NCI-H1105 (cell line): ENCODE data around the gene FADS6.

Experiments
- DNase-seq: peaks from one replicate; lab custom pipeline; 2025; lab: John Stamatoyannopoulos, UW

FADS6 gene, protein sequence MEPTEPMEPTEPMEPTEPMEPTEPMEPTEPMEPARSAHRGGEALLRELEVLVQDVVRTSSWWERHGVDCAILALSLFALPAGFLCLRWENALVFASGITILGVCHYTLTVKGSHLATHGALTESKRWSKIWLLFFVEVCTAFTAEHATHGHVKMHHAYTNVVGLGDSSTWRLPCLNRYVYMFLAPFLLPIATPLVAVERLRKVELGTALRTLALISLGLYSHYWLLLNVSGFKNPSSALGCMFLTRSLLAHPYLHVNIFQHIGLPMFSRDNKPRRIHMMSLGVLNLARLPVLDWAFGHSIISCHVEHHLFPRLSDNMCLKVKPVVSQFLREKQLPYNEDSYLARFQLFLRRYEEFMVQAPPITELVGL

DNA sequence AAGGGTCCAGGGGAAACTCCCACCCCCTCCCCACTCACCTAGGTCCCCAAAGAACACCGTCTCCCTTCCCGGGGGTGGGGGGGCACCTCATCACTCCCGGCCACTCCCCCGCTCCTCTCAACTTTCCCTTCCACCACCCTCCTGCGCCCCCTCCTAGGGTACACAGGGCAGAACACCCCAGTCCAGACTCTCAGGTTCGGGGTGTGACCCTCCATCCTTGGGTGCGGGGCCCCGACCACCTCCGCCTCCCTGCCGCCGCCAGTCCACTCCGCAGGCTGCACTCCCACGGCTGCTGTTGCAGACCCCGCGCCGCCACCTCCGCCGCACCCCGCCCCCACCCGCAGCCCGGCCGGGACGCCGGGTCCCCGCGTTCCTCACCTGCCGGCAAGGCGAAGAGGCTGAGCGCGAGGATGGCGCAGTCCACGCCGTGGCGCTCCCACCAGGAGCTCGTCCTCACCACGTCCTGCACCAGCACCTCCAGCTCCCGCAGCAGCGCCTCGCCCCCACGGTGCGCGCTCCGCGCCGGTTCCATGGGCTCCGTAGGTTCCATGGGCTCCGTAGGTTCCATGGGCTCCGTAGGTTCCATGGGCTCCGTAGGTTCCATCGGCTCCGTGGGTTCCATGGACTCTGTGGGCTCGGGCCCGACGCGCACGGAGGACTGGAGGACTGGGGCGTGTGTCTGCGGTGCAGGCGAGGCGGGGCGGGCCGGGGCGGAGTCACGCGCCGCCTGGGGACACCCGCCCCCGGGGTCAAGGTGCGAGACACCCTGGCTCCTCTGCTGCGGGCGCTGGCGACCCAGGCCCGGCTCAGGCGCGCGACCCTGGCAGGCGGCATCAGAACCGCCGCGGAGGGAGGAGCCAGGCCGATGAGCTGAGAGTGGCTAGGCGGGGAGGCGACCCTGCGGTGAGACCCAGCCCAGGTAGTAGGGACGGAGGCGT is at the start of gene FADS6:
FADS6 (minus strand) TSS at position 660 of the 938 bp plus-strand sequence; CDS start at position 622, 38 bp downstream.
- DNase-seq, result no peak

DNA sequence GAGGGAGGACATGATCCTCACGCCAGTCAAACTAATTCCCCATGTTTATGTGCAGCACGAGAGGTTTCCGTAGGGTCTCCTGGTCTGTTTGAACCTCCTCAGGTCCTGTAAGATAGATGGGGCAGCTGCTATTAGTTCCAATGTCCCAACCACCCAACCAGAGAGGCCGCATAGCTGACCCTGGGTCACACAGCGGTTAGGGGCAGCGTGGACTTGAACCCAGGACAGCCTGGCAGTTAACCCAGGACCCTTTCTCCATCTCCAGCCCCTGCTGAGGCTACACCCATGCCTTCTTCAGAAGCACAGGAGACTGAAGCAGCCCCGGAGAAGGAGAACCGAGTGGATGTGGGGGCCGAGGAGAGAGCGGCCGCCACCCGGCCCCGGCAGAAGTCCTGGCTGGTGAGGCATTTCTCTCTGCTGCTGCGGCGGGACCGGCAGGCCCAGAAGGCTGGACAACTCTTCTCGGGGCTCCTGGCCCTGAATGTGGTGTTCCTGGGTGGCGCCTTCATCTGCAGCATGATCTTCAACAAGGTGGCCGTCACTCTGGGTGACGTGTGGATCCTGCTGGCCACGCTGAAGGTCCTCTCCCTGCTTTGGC is 47.8 kb upstream of the FADS6 start:
- no peak for DNase-seq

DNA sequence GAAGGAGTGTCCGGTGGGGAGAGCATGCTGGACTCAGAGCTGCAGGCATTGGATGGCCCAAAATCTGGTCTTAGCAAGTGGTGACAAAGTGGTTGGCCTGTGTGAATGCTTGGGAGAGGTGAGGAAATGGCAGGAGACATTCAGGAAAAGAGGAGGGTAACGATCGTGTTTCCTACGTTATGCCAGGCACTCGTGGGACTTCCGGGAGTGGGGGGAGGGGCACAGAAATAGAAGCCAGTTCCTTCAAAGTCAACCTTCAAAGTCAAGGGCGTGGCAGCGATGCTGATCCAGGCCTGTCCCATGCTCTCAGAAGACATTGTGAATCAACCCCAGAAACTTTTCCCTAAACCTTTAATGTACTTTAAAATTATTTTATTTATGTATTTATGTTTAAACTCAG is 46.1 kb upstream of the FADS6 start:
- DNase-seq, result no peak

DNA sequence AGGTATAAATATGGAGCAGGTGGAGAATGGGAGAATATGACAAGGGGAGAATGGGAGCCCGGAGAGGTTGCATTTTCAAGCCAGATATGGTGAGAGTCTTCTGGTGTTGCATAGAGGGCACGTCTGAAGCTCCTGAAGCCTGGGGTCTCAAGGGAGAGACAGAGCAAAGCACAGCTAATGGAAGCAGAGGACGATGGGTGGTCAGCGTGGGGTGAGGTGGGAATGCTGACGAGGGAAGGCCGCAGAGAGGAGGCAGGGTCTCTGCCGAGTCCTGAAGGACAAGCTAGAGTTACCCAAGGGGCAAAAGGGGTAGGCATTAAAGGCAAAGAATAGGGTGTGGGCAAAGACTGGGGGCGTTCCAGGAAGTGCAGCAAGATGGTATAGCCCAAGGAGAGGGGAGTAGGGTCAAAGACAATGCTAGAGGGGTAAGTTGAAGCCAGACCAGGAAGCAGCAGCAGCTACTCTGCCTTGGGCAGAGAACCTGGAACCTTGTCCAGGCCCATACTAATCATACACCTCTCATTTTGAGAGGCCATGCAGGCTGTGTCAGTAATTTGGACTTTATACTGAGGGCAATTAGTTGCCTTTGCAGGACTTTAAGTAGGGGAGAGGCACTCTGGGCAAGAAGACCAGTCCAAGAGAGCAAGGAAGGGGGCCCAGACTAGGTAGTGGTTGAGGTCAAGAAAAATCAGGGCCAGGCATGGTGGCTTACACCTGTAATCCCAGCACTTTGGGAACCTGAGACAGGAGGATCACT is 44.9 kb upstream of the FADS6 start:
- DNase-seq, result no peak

DNA sequence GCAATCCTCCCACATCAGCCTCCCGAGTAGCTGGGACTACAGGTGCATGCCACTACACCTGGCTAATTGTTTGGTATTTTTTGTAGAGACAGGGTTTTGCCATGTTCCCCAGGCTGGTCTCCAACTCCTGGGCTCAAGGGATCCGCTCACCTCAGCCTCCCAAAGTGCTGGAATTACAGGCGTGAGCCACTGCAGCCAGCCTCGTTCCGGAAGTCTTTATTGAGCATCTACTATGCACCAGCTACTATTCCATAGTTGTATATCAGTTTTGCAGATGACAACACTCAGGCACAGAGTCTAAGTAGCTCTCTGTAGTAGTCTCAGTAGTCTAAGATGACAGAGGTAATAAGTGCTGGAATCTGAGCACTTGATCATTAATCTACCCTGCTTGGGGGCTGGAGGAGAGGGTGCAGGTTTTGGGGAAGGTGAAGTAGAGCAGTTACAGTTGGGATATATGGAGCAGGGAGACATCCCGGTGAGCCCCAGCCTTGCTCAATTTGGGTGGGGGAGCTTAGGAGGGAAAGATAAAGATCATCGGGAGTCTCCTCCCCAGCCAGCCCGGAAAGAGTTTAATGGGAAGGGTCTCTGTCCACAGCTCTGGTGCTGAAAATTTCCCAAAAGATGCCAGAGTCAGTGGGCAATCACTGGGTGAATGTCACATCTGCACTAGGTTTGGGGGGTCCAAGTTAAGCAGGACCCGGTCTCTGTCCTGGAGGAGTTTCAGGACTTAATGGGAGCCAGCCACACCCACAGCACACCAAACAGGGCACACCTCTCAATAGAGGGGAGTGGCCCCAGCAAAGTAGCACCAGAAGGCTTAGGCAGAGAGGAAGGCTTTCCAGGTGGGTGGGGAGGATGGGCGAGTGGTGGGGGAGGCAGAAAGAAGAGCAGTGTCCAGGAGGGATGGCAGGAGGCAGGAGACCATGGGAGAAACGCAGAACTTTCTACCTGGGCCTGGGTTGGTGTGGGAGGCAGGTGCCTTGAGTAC is 43.9 kb upstream of the FADS6 start:
- DNase-seq, result no peak

DNA sequence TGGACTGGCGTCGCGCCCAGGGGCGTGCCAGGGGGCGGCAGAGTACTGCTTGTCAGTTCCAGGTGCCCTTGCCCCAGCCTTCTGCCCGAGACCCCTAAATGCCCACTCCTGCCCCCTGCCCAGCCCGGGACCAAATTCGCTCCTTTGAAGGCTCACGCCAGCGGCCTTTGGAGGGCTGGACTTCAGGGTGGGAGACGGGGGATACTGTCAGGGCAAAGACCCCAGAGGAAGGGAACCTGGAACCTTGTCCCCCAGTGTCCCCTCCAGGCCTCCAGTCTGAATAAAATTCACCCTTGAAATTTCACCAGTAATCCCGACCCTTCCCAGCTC is 43.0 kb upstream of the FADS6 start:
- DNase-seq, result no peak

DNA sequence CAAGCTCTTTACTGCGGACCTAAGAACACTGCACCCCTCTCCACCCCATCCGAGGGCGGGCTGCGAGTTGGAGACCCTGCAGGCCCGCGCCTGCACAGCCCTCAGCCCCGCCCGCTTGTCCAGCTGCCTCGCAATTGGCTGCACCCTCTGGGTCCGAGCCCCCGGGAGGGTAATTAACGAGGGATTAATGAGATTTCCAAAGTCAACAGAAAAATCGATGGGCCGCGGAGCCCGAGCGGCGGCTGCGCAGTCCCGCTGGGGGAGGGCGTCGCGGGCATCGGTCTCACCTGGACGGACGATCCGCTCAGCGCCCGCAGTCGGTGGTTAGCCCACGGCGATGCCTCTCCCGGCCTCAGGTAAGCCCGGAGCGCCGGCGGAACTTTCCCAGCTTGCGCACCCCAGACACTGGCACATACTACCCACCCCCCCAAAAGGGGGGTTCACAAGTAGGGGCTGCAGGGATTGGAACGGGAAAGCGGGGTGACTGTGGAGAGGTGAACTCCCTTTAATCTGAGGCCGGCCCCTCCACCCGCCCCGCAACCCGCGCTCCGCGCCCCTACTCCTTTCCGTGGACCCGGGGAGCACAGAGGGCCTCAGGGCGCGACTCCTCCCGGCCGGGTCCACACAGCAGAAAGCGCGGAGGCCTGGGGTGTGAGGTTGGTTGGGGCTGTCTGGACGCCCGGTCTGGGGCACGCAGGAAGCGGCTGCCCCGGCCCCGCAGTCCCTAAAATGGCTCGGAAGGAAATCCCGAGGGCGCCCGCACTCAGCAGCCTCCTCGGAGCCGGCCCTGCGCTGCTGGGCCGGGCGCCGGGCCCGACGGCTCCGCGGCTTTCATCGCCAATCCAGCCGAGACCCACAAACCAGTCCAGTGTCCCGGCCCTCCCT is 42.4 kb upstream of the FADS6 start, which contains the start of gene OTOP3:
OTOP3 (plus strand) TSS at position 314 of the 885 bp plus-strand sequence; CDS start at position 338, 24 bp downstream.
- peak; percentile 71 for DNase-seq

DNA sequence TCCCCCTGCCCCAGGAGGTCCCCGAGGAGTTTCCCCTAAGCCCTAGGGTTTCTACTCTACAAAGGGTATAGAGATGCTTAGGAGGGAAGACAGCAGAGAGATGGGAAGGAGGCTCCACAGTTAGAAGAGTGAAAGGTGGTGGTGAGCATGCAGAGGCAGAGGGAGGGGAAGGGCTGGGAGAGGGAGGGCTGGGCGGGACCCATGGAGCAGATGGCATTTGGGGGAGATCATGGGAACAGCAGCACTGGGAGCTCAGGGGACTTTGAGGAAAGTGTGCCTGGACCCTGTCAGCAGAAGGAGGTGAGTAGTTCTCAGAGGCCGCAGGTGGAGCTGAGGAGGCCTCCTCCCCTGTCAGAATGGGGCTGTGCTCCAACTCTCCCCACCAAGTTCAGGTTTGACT is 41.6 kb upstream of the FADS6 start:
- DNase-seq, result no peak

DNA sequence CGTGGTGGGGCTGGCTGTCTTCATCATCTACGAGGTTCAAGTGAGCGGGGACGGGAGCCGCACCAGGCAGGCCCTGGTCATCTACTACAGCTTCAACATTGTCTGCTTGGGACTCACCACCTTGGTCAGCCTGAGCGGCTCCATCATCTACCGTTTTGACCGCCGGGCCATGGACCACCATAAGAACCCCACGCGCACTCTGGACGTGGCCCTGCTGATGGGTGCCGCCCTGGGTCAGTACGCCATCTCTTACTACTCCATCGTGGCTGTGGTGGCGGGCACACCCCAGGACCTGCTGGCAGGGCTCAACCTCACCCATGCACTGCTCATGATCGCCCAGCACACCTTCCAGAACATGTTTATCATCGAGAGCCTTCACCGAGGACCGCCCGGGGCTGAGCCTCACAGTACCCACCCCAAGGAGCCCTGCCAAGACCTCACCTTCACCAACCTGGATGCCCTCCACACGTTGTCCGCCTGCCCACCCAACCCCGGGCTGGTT is 37.2 kb upstream of the FADS6 start:
- DNase-seq, result no peak

DNA sequence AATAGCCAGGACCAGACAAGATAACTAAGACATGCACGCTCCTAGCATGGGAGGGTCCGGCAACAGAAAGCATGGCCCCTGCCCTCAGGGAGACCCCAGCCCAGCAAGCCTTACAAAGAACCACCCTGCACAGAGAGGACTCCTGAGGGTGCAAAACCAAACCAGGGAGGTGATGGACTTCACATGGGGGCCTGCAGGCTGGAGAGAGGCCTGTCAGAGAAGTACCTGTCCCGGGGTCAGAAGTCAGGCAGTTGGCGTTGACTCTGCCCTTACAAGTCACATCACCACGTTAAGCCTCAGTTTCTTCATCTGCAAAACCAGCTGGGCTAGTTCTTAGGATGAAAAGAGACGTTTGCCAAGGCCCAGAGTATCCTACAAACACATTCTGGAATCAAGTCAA is 35.4 kb upstream of the FADS6 start:
- DNase-seq, result no peak

DNA sequence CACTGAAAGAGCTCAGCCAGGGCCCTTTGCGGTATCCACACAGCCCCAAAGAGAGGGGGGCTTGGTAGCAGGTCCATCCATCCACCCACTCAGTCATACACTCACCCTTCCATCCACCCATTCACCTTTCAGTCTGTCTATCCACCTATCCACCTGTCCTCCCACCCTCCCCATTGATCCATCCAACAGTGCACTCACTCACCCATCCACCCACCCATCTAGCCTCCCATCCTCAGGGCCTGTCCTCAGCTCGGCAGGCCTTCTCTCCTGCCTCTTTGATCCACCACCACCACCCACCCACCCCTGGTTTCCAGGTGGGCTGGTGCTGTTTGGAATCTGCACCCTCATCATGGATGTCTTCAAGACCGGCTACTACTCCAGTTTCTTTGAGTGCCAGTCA is 31.8 kb upstream of the FADS6 start:
- no peak for DNase-seq

DNA sequence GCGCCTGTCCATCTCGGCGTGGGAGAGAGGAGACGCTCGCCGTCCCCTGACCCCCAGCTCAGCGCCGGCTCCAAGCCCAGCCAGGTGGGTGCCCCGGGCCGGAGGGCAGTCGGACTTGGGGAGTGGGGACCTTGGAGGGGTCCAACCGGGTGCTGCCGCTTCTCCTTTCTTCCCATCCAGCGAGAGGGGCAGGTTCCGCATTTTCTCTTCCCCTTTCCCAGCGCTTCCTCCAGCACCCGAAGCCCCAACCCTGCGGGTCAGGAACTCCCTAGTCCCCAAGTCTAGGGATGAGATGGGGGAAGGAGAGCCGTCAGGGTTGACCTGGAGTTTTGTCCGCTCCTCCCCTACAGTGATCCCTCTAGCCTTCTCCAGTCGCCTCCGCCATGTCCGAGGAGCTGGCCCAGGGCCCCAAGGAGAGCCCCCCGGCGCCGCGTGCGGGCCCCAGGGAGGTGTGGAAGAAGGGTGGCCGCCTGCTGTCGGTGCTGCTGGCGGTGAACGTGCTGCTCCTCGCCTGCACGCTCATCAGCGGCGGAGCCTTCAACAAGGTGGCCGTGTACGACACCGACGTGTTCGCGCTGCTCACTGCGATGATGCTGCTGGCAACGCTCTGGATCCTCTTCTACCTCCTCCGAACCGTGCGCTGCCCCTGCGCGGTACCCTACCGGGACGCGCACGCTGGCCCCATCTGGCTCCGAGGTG is 31.0 kb upstream of the FADS6 start, which contains the start of gene OTOP2:
OTOP2 (plus strand) TSS at position 24 of the 699 bp plus-strand sequence; CDS start at position 384, 360 bp downstream.
- DNase-seq, result no peak

DNA sequence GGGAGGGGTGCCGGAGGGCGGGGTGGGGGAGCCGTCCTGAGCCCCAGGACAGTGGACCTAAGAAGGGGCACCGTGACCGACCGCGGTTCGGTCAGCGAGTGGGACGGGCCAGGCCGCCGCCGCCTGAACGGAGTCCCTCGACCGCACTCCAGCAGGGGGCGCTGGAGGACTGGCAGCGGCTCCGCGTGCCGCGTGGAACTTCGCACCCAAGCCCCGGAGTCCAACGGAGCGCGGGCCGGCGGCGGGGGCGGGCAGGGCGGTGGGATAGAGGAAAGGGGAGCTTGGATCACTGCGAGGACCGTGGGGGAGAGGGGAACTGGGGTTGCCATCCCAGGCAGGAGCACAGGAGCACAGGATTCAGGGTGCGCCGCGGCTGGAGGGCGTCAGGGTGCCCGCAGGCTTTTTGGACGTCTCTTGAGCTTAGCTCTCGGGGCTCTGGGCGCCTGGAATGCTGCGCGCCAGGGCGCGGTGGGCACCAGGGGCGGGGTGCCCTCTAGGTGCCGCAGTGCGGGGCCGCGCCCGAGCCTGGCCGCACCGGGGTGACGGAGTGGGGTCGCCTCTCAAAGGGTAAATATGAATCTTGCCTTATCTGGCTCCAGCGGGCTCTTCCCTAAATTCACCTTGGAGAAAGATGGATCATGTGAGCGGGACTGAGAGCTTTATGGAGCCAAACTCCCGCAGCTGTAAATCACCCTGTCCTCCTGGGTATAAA is 30.3 kb upstream of the FADS6 start:
- peak; percentile 33 for DNase-seq

DNA sequence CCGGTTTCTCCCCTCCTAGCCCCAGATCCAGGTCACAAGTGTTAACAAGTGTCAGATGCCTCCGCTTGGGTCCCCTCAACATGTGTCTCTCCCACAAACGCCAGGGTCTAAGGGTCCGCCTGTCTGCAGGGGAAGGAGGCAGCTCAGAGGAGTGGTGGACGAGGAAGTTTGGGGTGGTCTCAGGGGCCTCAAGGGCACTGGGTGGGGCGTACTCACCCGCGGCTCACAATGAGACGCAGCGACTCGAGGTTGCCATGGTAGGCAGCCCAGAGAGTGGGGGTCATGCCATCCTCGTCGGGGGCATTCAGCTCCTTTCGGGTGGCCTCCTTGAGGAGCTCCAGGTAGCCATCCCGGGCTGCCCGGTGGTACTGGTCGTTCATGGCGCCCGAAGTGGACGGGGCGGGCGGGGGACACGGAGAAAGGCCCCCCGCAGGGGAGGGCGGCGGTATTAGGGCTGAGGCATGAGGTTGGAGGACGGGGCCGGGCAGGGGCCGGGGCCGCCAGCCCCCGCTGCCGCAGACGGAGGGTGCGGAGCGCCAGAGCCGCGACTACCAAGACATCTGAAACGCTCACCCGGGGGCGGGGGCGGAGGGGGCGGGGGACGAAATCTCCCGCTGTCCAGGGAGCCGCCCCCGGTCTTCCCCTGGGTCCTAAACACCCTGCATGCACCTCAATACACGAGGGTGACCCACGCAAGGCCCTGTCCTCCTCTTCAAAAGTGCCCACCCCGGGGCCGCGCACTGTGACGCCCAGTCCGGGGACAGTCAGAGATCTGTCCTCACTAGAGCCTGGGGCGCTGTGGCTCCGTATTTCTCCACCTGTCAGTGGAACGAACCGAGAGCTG is 29.5 kb upstream of the FADS6 start, which contains the start of gene USH1G:
USH1G (minus strand) TSS at position 562 of the 844 bp plus-strand sequence; CDS start at position 380, 182 bp downstream.
- no peak for DNase-seq

DNA sequence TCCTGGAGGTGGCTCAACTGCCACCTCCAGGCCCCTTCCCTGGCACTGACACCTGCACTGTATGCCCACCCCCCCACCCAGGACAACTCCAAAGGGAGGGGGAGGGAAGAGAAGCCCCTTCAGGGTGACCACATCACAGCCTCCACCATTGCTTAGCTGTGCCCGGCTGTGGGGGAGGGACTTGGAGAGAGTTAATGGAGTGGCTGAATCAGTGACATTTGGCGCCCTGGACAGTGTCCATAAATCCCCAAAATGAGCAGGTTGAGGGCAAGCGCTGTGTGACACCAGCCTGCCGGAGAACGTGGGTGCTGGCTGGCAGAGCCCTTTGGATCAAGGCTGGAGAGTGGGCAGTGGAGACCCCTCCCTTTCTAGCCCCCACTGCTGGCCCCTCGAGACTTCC is 28.7 kb upstream of the FADS6 start:
- DNase-seq, result no peak

DNA sequence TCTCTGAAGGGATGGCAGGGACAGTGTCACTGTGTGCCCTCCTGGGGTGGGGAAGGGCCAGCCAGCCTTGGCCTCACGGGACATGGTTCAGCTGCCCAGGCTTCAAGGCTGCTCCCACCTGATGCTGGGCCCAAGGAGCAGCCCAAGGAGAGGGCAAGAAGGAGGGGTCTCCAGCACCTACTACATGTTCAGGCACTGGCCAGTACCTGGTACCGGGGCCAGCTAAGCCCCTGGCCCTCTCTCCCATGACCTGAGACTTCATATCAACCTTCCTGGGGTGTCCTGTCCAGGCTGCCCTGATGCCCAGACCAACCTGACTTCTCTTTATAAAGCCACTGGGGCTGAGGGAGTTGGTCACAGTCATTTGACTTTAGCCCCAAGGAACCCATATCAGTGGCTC is 28.3 kb upstream of the FADS6 start:
- no peak for DNase-seq
